Measurements from ENCODE around the gene KRT20.
"Not testable (repeated sequence)": the region's sequence is repeated elsewhere in the genome, so short reads cannot be mapped to it uniquely, and the experiment has no call there.

Gene KRT20

GRCh38 chr17:40896916-40897455 is 11.9 kb upstream of the KRT20 start:
- no peak for DNase-seq (ENCODE audit: low spot score)

DNA sequence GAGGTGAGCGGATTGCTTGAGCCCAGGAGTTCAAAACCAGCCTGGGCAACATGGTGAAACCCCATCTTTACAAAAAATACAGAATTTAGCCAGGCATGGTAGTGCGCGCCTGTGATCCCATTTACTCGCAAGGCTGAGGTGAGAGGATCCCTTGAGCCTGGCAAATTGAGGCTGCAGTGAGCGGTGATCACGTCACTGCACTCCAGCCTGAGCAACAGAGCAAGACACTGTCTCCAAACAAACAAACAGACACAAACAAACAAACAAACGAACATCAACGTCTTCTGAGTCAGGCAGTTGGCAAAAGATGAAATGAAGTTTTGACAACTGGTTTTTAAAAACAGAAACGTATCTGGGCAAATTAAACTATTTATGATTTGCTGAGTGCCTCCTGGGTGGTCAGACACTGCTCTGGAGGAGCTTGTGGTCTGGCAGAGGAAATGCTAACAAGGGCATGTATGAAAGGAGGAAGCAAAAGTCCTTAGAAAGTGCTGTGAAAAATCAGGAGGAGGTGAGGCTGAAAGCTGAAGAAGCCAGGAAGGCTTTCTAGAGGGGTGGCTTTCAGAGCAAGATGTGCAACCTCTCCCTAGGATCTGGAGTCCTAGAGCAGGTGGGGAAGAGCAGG is 10.2 kb upstream of the KRT20 start:
- DNase-seq (ENCODE audit: low spot score) = no peak

GRCh38 chr17:40888196-40888720 is 3.2 kb upstream of the KRT20 start:
- DNase-seq (ENCODE audit: low spot score) = no peak

- DNase-seq (ENCODE audit: low spot score) = no peak
Measured at GRCh38 chr17:40886090-40886489, 1.0 kb upstream of the KRT20 start.

DNA sequence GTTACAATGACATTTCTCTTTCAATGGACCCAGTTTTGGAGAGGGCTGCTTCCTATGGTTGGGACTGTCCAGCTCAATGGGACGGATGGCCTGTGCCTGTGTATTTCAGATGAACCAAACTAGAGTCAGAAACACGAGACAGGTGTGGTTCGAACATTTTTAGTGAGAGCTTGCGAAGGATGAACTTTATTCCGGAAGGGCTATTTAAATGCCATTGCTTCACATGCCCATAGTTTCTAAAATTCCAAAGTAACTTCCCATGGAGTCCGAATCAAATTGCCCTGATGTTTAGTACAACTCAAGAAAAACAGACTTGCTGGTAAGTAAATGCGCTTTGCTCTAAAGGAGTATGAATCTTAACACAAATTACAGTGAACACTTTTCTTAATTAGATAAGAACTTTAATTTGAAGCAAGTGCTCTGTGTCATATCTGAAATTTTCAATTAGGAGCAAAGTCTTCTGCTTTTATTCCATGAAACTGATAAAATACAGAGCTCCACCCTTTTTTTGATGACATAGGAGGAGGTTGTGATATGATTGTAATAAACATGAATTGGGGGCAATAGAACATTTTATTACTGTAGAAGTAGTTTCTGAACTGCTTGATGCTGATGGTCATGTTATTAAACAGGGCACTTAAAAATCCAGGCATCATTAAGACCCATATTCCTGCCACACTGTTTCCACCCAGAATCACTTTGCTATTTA is 1.3 kb downstream of the KRT20 start:
- DNase-seq (ENCODE audit: low spot score) = no peak

DNA sequence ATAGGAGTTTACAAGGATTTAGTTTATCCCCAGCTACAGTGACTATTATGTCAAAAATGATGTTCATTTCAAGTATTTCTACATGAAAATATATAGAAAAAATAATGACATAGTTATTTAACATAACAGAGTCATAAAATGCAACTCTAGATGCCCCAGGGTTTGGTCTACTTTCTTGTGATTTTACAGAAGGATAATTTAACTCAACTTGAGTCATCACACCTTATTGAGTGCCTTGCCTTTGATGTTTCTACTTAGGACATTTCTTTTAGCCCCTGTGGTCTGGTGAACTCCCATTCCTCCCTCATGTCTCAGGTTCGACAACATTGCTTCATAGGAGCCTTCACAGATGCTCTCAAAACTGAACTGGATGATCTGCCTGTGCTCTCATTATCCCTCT is 2.0 kb downstream of the KRT20 start:
- no peak for DNase-seq (ENCODE audit: low spot score)

GRCh38 chr17:40879026-40879425 is 6.0 kb downstream of the KRT20 start:
- DNase-seq (ENCODE audit: low spot score) = no peak

DNA sequence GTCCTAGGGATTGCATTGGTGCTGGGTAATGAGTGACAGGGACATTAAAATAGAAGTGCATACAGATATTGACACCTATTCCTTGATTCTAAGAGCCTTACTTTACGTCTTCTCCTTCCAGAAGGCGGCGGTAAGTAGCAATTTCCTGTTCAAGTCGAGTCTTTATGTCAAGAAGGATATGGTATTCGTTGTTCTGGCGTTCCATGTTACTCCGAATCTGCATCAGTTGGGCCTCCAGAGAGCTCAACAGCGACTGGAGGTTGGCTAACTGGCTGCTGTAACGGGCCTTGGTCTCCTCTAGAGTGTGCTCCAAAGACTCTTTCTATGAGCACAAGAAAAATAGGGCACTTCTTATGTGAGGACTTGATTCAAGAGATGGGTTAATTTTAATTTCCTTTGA is 7.0 kb downstream of the KRT20 start:
- DNase-seq (ENCODE audit: low spot score) = no peak

- no peak for DNase-seq (ENCODE audit: low spot score)
Measured at GRCh38 chr17:40873801-40874200, 11.2 kb downstream of the KRT20 start.

GRCh38 chr17:40873255-40873654 is 11.8 kb downstream of the KRT20 start:
- no peak for DNase-seq (ENCODE audit: low spot score)

DNA sequence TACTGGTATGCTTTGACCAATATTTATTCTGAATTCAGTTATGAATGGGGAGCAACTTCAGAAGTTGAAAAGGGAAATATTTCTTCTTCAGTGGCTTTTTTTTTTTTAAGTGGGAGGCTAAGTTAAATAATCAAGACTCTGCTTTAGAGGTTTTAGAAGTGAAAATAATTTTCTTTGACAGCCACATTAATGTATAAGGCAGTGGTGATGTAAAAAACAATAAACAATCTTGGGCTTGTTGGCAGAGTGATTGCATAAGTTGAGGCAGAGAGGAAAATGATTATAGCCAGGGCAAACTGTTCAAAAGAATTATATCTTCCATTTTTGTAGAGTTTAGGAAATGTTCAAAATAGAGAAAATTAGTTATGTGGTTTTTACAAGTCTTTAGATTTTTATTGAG is 12.6 kb downstream of the KRT20 start:
- DNase-seq (ENCODE audit: low spot score) = no peak

DNA sequence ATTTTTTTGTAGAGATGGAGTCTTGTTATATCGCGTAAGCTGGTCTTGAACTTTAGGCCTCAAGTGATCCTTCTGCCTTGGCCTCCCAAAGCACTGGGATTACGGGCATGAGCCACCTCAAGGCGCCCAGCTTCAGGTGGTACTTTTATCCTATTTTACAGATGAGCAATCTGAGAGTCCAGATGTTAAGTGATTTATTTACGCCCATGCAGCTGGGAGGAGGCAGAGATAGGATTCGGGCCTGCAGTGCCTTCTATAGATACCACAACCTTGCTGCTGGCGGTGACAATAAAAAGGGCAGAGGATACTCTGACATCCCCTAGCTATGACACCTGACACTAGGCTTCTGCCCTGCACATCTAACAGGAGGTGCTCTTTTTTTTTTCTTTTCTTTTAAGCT is 13.7 kb downstream of the KRT20 start:
- DNase-seq (ENCODE audit: low spot score) = no peak

DNA sequence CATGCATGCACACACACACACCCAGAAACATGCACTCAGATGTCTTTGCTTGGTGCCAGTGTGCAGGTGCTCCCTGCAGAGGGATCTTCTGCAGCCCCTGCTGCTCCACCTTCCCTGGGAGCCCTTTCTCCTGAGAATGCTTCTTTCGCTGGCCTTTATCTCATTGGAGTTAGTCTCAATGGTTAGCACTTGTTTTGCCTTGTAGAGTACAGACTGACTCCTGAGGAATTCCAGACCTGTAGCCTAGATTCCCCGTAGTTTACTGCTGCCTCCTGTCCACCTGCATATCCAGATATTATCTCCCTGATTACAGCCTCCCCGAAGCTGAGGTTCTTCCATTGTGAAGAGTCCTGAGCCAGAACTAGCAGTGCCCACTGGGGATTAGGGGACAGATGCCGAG is 14.9 kb downstream of the KRT20 start:
- DNase-seq (ENCODE audit: low spot score) = no peak

DNA sequence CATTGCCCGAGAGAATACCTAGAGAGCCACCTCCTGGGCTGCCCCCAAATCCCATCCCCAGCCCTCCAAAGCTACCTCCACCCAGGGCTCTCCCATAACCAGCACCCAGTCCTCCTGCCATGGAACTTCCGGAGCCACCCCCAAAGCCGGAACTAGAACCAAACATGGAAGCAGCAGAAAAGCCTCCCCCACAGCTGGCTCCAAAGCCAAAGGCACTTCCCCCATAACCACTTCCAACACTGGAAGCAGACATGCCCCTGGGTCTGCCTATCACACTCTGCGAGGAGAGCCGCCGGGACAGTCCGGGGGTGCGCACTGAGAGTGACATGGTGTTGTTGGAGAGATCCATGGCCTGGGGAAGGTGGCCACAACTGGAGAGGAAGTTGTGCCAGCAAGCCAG is 18.2 kb downstream of the KRT20 start, which contains the start of gene KRT12:
Gene KRT12 (minus strand): TSS at position 386 of the 400 bp plus-strand sequence. CDS start 37 bp downstream, at position 349.
- DNase-seq (ENCODE audit: low spot score) = no peak

DNA sequence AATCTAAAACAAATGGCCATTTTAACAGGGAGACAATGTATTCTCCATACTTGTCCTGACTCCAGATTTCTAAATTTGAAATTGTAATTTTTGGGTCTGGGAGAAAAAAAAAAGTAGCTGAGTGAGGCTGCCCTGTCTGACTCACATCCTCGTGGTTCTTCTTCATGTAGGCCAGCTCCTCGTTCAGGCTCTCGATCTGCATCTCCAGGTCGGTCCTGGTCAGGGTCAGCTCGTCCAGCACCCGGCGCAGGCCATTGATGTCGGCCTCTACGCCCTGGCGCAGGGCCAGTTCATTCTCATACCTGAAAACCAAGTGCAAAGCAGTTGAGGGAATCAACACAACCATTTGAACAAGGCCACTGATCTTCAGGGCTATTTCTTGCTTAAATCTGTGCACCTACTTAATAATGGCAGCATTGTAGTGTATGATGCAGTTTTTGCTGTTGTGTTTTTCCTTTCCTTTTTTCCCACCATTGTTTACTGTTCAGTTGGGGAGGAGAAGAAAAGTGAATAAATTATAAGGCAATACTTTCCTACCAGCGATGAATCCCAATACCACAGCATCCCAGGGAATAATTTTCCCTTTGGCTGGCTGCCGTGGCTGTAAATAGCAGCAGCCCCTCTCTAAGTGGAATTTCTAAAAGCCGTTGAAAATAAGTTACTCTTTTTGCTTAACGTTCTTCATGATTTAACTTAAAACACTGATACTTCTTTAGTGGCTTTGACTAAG is 20.2 kb downstream of the KRT20 start:
- DNase-seq (ENCODE audit: low spot score) = no peak

- no peak for DNase-seq (ENCODE audit: low spot score)
Measured at GRCh38 chr17:40862985-40863733, 21.9 kb downstream of the KRT20 start.

DNA sequence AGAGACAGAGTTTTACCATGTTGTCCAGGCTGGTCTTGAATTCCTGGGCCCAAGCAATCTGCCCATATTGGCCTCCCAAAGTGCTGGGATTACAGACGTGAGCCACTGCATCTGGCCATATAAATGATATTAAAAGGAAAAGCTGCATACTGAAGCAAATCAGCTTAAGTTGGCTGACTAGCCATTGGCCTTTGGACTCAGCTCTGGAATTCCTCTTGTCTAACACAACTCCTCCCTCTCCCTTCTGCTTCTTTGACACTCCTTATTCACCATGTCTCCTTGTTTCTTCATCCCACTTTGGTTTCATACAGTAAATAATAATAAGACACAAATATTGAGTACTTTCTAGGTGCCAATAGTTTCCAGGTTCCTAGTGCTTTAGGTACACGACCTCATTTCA is 25.5 kb downstream of the KRT20 start:
- DNase-seq (ENCODE audit: low spot score) = no peak

DNA sequence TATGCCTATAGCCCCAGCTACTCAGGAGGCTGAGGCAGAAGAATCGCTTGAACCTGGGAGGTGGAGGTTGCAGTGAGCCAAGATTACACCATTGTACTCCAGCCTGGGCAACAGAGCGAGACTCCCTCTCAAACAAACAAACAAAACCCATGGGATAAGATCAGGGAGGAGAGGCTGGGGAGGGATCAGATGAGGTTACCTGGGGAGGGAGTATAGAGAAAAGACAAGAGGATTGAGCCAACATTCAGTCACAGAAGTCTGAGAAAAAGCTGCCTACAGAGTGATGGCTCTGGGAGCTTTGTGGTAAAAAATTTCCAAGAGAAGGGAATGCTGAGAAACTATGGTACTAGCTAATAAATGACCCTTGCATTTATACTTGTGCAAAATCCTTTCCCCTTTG is 26.4 kb downstream of the KRT20 start:
- not testable (repeated sequence) for DNase-seq (ENCODE audit: low spot score)

- peak; percentile 30 for DNase-seq (ENCODE audit: low spot score)
Measured at GRCh38 chr17:40857535-40857934, 27.5 kb downstream of the KRT20 start.

- peak; percentile 76 for DNase-seq (ENCODE audit: low spot score)
Measured at GRCh38 chr17:40854175-40854814, 30.7 kb downstream of the KRT20 start.

- DNase-seq (ENCODE audit: low spot score) = no peak
Measured at GRCh38 chr17:40852364-40852763, 32.7 kb downstream of the KRT20 start.
